ENCODE results near the gene CCDC177. TPM values are rescaled to one million over a fixed set of nuclear protein-coding genes. Genes with fewer than 3 reads are reported as not detected.
A peak's percentile ranks its signal among the peaks of the same experiment; 100 is the strongest.

The CCDC177 gene
- total RNA-seq, 2 experiments from 2014 or later = not detected

- no peak for TF ChIP-seq EZH2phosphoT487 (IDR thresholded peaks at IDR 0.05; ENCODE audit: borderline replicate concordance, low read depth, low read length)
- TF ChIP-seq CTCF (conservative IDR thresholded peaks at IDR 0.05; ENCODE audit: low read length) = no peak
- intact Hi-C loops (cut with micrococcal nuclease; ENCODE audit: unreplicated experiment) = no loop called here
- H2AFZ ChIP-seq (ENCODE audit: low read length) = no peak overlapping the region
- H3K9me2 ChIP-seq (ENCODE audit: insufficient read depth, low read length) = no peaks in the 10 kb centered on the region
- no peaks in the 10 kb centered on the region for H4K20me1 ChIP-seq (ENCODE audit: insufficient read depth, low read length)
- H3K36me3 ChIP-seq (ENCODE audit: insufficient read depth, low read length) = no peaks in the 10 kb centered on the region
- no TSS peak for BruUV-seq (replicated peaks)
- H3K4me3 ChIP-seq (ENCODE audit: low read depth, low read length, poor library complexity, severe bottlenecking) = no peak overlapping the region
- no peak overlapping the region for H3K4me2 ChIP-seq (ENCODE audit: low read length)
- no peaks in the 10 kb centered on the region for H3K79me2 ChIP-seq (ENCODE audit: insufficient read depth, low read depth, low read length)
- no peaks in the 10 kb centered on the region for H3K4me1 ChIP-seq (ENCODE audit: insufficient read depth, low read length, poor library complexity, severe bottlenecking)
- POLR2A ChIA-PET = no interaction called here
- CTCF ChIA-PET (ENCODE audit: unreplicated experiment) = no interaction called here
- H3K27ac ChIP-seq (ENCODE audit: low read depth, low read length, poor library complexity, severe bottlenecking) = no peak overlapping the region
- no peaks in the 10 kb centered on the region for H3K9me3 ChIP-seq (ENCODE audit: low read length)
- DNase-seq (ENCODE audit: low spot score) = no peak
Observed at GRCh38 chr14:69536971-69537370, 37.7 kb downstream of the CCDC177 start.

- no peaks in the 10 kb centered on the region for H3K9me3 ChIP-seq (ENCODE audit: low read length)
- no peak overlapping the region for H3K27ac ChIP-seq (ENCODE audit: low read depth, low read length, poor library complexity, severe bottlenecking)
- BruUV-seq (replicated peaks) = no TSS peak
- H3K9me2 ChIP-seq (ENCODE audit: insufficient read depth, low read length) = no peaks in the 10 kb centered on the region
- DNase-seq (ENCODE audit: low spot score) = no peak
- no peak overlapping the region for H2AFZ ChIP-seq (ENCODE audit: low read length)
- ChIA-PET POLR2A (no interaction called here), CTCF (ENCODE audit: unreplicated experiment) (no interaction called here)
- no peaks in the 10 kb centered on the region for H3K4me1 ChIP-seq (ENCODE audit: insufficient read depth, low read length, poor library complexity, severe bottlenecking)
- no peaks in the 10 kb centered on the region for H3K36me3 ChIP-seq (ENCODE audit: insufficient read depth, low read length)
- H3K79me2 ChIP-seq (ENCODE audit: insufficient read depth, low read depth, low read length) = no peaks in the 10 kb centered on the region
- intact Hi-C loops (cut with micrococcal nuclease; ENCODE audit: unreplicated experiment) = no loop called here
- no peaks in the 10 kb centered on the region for H4K20me1 ChIP-seq (ENCODE audit: insufficient read depth, low read length)
- H3K4me2 ChIP-seq (ENCODE audit: low read length) = no peak overlapping the region
- H3K4me3 ChIP-seq (ENCODE audit: low read depth, low read length, poor library complexity, severe bottlenecking) = no peak overlapping the region
- peak; percentile 70 for TF ChIP-seq CTCF (conservative IDR thresholded peaks at IDR 0.05; ENCODE audit: low read length)
- TF ChIP-seq EZH2phosphoT487 (IDR thresholded peaks at IDR 0.05; ENCODE audit: borderline replicate concordance, low read depth, low read length) = no peak
Observed at GRCh38 chr14:69535230-69535848, 39.3 kb downstream of the CCDC177 start.

GRCh38 chr14:69532561-69533340, 41.9 kb downstream of the CCDC177 start:
- POLR2A ChIA-PET = no interaction called here
- Histone ChIP-seq H4K20me1 (ENCODE audit: insufficient read depth, low read length) (no peaks in the 10 kb centered on the region), H2AFZ (ENCODE audit: low read length) (no peak overlapping the region), H3K36me3 (ENCODE audit: insufficient read depth, low read length) (no peaks in the 10 kb centered on the region), H3K27ac (ENCODE audit: low read depth, low read length, poor library complexity, severe bottlenecking) (no peak overlapping the region), H3K4me3 (ENCODE audit: low read depth, low read length, poor library complexity, severe bottlenecking) (no peak overlapping the region), H3K4me1 (ENCODE audit: insufficient read depth, low read length, poor library complexity, severe bottlenecking) (no peaks in the 10 kb centered on the region), H3K9me3 (ENCODE audit: low read length) (no peaks in the 10 kb centered on the region), H3K79me2 (ENCODE audit: insufficient read depth, low read depth, low read length) (no peaks in the 10 kb centered on the region), H3K4me2 (ENCODE audit: low read length) (no peak overlapping the region), H3K9me2 (ENCODE audit: insufficient read depth, low read length) (no peaks in the 10 kb centered on the region)
- CTCF ChIA-PET (ENCODE audit: unreplicated experiment) = no interaction called here
- DNase-seq (ENCODE audit: low spot score) = no peak
- no TSS peak for BruUV-seq (replicated peaks)
- intact Hi-C loops (cut with micrococcal nuclease; ENCODE audit: unreplicated experiment) = no loop called here
- TF ChIP-seq EZH2phosphoT487 (IDR thresholded peaks at IDR 0.05; ENCODE audit: borderline replicate concordance, low read depth, low read length) (no peak), CTCF (conservative IDR thresholded peaks at IDR 0.05; ENCODE audit: low read length) (no peak)
